Naive thymus-derived CD4-positive, alpha-beta T cell (primary cell): ENCODE measurements around the gene CHST6. TPM values are rescaled to one million over a fixed set of nuclear protein-coding genes. Genes with fewer than 3 reads are reported as not detected.
"Not testable (repeated sequence)": the region's sequence is repeated elsewhere in the genome, so short reads cannot be mapped to it uniquely, and the experiment has no call there.

Experiments
- ATAC-seq: fragments of 150-1000 bp; cut with Tn5 transposase; 2 replicates; pipeline ENCODE4 v1.10.0; 2021; ENCODE audit warnings: mild to moderate bottlenecking, moderate library complexity
- CTCF ChIA-PET: fragments of 350-600 bp; sonication (Branson Sonifier 250); formaldehyde crosslinking; loops from one replicate; lab custom pipeline; 2021; ENCODE audit warnings: antibody characterized with exemption; lab: Charles Lee
- POLR2A ChIA-PET: fragments of 350-600 bp; sonication (Branson Sonifier 250); formaldehyde crosslinking; loops from one replicate; lab custom pipeline; 2021; ENCODE audit warnings: antibody characterized with exemption, inconsistent platforms; lab: Charles Lee
- DNase-seq, 9 donors: peaks; one replicate each; pipeline versions ENCODE4 v3.0.0 to v3.0.0-alpha.2; 2020 to 2022; ENCODE audit warnings: mixed read lengths in 1 of 9
- H3K27ac ChIP-seq: one replicate; pipeline ENCODE4 v1.7.0; 2013; ENCODE audit warnings: mild to moderate bottlenecking, low read depth, low read length, moderate library complexity
- H3K27me3 ChIP-seq, 2 donors: one replicate each; pipeline ENCODE4 v1.7.0; 2013; ENCODE audit warnings: low read length in 2 of 2, mild to moderate bottlenecking in 2 of 2, moderate library complexity in 2 of 2; ENCODE audit not compliant: control insufficient read depth in 2 of 2, insufficient read depth in 2 of 2
- H3K36me3 ChIP-seq, 3 experiments: 1 replicate in 2 of 3; 2 replicates in 1 of 3; pipeline ENCODE4 v1.7.0; 2013; ENCODE audit warnings: low read length in 3 of 3, mild to moderate bottlenecking in 3 of 3, moderate library complexity in 1 of 3; ENCODE audit not compliant: insufficient read depth in 3 of 3, control insufficient read depth in 2 of 3
- H3K4me1 ChIP-seq, 2 donors: one replicate each; pipeline ENCODE4 v1.7.0; 2013; ENCODE audit warnings: low read length in 2 of 2, mild to moderate bottlenecking in 2 of 2, moderate library complexity in 1 of 2; ENCODE audit not compliant: control insufficient read depth in 2 of 2, insufficient read depth in 2 of 2
- H3K4me3 ChIP-seq: 2 replicates; pipeline ENCODE4 v1.7.0; 2013; ENCODE audit warnings: mild to moderate bottlenecking, low read length
- H3K9me3 ChIP-seq, 3 experiments: 1 replicate in 2 of 3; 2 replicates in 1 of 3; pipeline ENCODE4 v1.7.0; 2013; ENCODE audit warnings: low read length in 3 of 3; ENCODE audit not compliant: control insufficient read depth in 2 of 3
- H3K27ac Mint-ChIP-seq, 9 donors: one replicate each; pipeline ENCODE4 v1.8.0; 2020 to 2022; ENCODE audit warnings: mixed read lengths in 9 of 9, mild to moderate bottlenecking in 8 of 9, moderate library complexity in 5 of 9, inconsistent platforms in 2 of 9
- H3K27me3 Mint-ChIP-seq, 5 donors: one replicate each; pipeline ENCODE4 v1.8.0; 2021 to 2022; ENCODE audit warnings: mixed read lengths in 5 of 5, mild to moderate bottlenecking in 1 of 5
- H3K36me3 Mint-ChIP-seq, 5 donors: one replicate each; pipeline ENCODE4 v1.8.0; 2020 to 2022; ENCODE audit warnings: mixed read lengths in 5 of 5, mild to moderate bottlenecking in 3 of 5, inconsistent platforms in 1 of 5
- H3K4me1 Mint-ChIP-seq, 7 donors: one replicate each; pipeline ENCODE4 v1.8.0; 2020 to 2022; ENCODE audit warnings: mixed read lengths in 7 of 7, mild to moderate bottlenecking in 3 of 7, inconsistent platforms in 1 of 7
- H3K4me3 Mint-ChIP-seq, 10 donors: one replicate each; pipeline ENCODE4 v1.8.0; 2020 to 2022; ENCODE audit warnings: mild to moderate bottlenecking in 10 of 10, mixed read lengths in 10 of 10, moderate library complexity in 6 of 10, inconsistent platforms in 2 of 10
- H3K9me3 Mint-ChIP-seq, 11 donors: one replicate each; pipeline ENCODE4 v1.8.0; 2020 to 2022; ENCODE audit warnings: mixed read lengths in 11 of 11, mild to moderate bottlenecking in 4 of 11, inconsistent platforms in 1 of 11, moderate library complexity in 1 of 11
- intact Hi-C, 2 donors: fragments of 100-400 bp; cut with micrococcal nuclease; formaldehyde crosslinking; loops; one replicate each; pipeline ENCODE4 v1.15.1; 2023
- polyA plus RNA-seq, 2 donors: library from polyadenylated mRNA; unstranded; fragments of 300-500 nt; fragmentation: Illumina TruSeq; gene quantifications; one replicate each; pipeline ENCODE4 v1.2.3, GENCODE V29; 2021
- total RNA-seq, 6 experiments: library from RNA in 5 of 6; stranded (reverse) in 5 of 6; gene quantifications; 1 replicate in 5 of 6; 2 replicates in 1 of 6; pipeline ENCODE4 v1.2.3 and lab custom pipeline; 2021 to 2026

Gene CHST6
- total and polyA plus RNA-seq, 7 experiments from 2014 or later = 0.05 to 0.14 (median 0.11) TPM; not detected in 4

GRCh38 chr16:75506107-75506506 lies 10.9 kb upstream of the CHST6 start:
- CTCF ChIA-PET = no interaction called here
- H3K36me3 ChIP-seq = no peaks in the 10 kb centered on the region
- intact Hi-C loops = no loop called here
- Mint-ChIP-seq H3K9me3 (no peaks in the 10 kb centered on the region), H3K4me3 (no peak overlapping the region), H3K27me3 (peaks cover 5 to 27% (median 11%) of the 10 kb centered on the region in 5 donors), H3K4me1 (no peaks in the 10 kb centered on the region), H3K36me3 (no peaks in the 10 kb centered on the region), H3K27ac (no peak overlapping the region)
- no peaks in the 10 kb centered on the region for H3K4me1 ChIP-seq
- DNase-seq (no peak), ATAC-seq (no peak)
- no peak overlapping the region for H3K27ac ChIP-seq
- POLR2A ChIA-PET = no interaction called here
- H3K9me3 ChIP-seq = no peaks in the 10 kb centered on the region
- no peak overlapping the region for H3K4me3 ChIP-seq
- H3K27me3 ChIP-seq = no peaks in the 10 kb centered on the region

DNA sequence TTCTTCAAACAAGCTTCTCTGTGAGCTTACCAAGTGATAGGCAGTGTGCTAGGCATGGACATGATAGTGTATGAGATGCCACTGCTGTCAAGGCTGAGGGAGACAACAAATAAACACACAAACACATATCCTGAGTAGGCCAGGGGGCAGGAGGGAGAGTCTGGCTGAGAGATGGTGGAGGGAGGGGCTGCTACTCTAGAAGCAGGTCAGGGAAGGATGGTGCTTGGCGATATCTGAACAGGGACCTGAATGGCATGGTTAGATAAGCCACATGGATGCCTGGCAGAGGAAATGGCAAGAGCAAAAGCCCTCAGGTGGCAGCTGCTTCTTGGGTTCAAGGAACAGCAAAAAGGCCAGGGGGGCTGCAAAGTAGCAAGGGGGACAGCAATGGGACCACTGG lies 8.6 kb upstream of the CHST6 start:
- POLR2A ChIA-PET = interaction anchor here (2.0 kb wide), 1 partner anchor 13 kb away, joined by 5 read pairs; no protein-coding TSS in a partner anchor
- H3K36me3 ChIP-seq = no peaks in the 10 kb centered on the region
- no peaks in the 10 kb centered on the region for H3K27me3 ChIP-seq
- no peak overlapping the region for H3K4me3 Mint-ChIP-seq
- CTCF ChIA-PET = no interaction called here
- H3K36me3 Mint-ChIP-seq = no peaks in the 10 kb centered on the region
- ATAC-seq = no peak
- H3K4me1 ChIP-seq = no peaks in the 10 kb centered on the region
- H3K4me3 ChIP-seq = no peak overlapping the region
- intact Hi-C loops = no loop called here
- no peak overlapping the region for H3K27ac ChIP-seq
- H3K9me3 Mint-ChIP-seq = no peaks in the 10 kb centered on the region
- peaks cover 5 to 32% (median 11%) of the 10 kb centered on the region in 5 donors for H3K27me3 Mint-ChIP-seq
- no peaks in the 10 kb centered on the region for H3K9me3 ChIP-seq
- DNase-seq = no peak
- no peaks in the 10 kb centered on the region for H3K4me1 Mint-ChIP-seq
- H3K27ac Mint-ChIP-seq = no peak overlapping the region

DNA sequence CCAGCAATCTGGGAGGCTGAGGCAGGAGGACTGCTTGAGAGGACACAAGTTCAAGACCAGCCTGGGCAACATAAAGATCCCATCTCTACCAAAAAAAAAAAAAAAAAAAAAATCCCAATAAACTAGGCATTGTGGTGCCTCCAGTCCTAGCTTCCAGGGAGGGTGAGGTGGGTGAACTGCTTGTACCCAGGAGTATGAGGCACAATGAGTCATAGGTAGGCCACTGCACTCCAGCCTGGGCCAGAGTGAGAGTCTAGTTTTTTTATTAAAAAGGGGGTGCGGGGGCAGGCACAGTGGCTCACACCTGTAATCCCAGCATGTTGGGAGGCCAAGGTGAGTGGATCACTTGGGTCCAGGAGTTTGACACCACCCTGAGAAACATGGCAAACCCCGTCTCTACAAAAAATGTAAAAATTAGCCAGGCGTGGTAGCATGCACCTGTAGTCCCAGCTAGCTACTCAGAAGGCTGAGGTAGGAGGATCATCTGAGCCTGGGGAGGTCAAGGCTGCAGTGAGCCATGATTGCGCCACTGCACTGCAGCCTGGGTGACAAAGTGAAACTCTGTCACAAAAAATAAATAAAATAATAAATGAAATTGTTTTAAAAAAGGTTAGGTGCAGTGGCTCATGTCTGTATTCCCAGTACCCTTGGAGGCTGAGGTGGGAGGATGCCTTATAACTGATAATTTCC lies 7.8 kb upstream of the CHST6 start:
- H3K27me3 Mint-ChIP-seq = peaks cover 4 to 25% (median 11%) of the 10 kb centered on the region in 5 donors
- H3K27ac Mint-ChIP-seq = no peak overlapping the region
- no peak overlapping the region for H3K4me3 ChIP-seq
- no peaks in the 10 kb centered on the region for H3K27me3 ChIP-seq
- intact Hi-C loops = no loop called here
- CTCF ChIA-PET = no interaction called here
- ATAC-seq (no peak), DNase-seq (no peak)
- H3K4me1 Mint-ChIP-seq = no peaks in the 10 kb centered on the region
- H3K9me3 Mint-ChIP-seq = no peaks in the 10 kb centered on the region
- no peaks in the 10 kb centered on the region for H3K4me1 ChIP-seq
- POLR2A ChIA-PET = interaction anchor here (0.8 to 2.0 kb wide), 2 partner anchors 14 to 1811 kb away, joined by 3 to 5 read pairs; no protein-coding TSS in a partner anchor
- H3K9me3 ChIP-seq = no peaks in the 10 kb centered on the region
- no peak overlapping the region for H3K27ac ChIP-seq
- no peak overlapping the region for H3K4me3 Mint-ChIP-seq
- H3K36me3 Mint-ChIP-seq = no peaks in the 10 kb centered on the region
- no peaks in the 10 kb centered on the region for H3K36me3 ChIP-seq

GRCh38 chr16:75501820-75502219 lies 6.6 kb upstream of the CHST6 start:
- POLR2A ChIA-PET, ATAC-seq, H3K36me3 Mint-ChIP-seq, H3K4me3 ChIP-seq, H3K4me3 Mint-ChIP-seq, H3K27me3 ChIP-seq, intact Hi-C loops, H3K36me3 ChIP-seq, H3K27ac Mint-ChIP-seq, H3K4me1 ChIP-seq, H3K4me1 Mint-ChIP-seq, H3K27ac ChIP-seq, DNase-seq, H3K9me3 Mint-ChIP-seq, H3K9me3 ChIP-seq, CTCF ChIA-PET: not testable (repeated sequence)
- H3K27me3 Mint-ChIP-seq = peaks cover 5 to 30% (median 14%) of the 10 kb centered on the region in 5 donors

GRCh38 chr16:75501359-75501758 lies 6.1 kb upstream of the CHST6 start:
- Mint-ChIP-seq H3K36me3 (no peaks in the 10 kb centered on the region), H3K9me3 (no peaks in the 10 kb centered on the region), H3K4me1 (no peaks in the 10 kb centered on the region), H3K4me3 (no peak overlapping the region), H3K27me3 (peaks cover 5 to 29% (median 12%) of the 10 kb centered on the region in 5 donors), H3K27ac (no peak overlapping the region)
- Histone ChIP-seq H3K9me3 (no peaks in the 10 kb centered on the region), H3K4me3 (no peak overlapping the region), H3K27ac (no peak overlapping the region), H3K27me3 (no peaks in the 10 kb centered on the region), H3K4me1 (no peaks in the 10 kb centered on the region), H3K36me3 (no peaks in the 10 kb centered on the region)
- CTCF ChIA-PET = no interaction called here
- intact Hi-C loops = no loop called here
- DNase-seq (no peak), ATAC-seq (no peak)
- POLR2A ChIA-PET = no interaction called here

- H3K27me3 ChIP-seq, ATAC-seq, DNase-seq, intact Hi-C loops, CTCF ChIA-PET, H3K36me3 Mint-ChIP-seq, H3K4me1 Mint-ChIP-seq, H3K9me3 ChIP-seq, H3K27ac Mint-ChIP-seq, POLR2A ChIA-PET, H3K4me3 Mint-ChIP-seq, H3K27ac ChIP-seq, H3K36me3 ChIP-seq, H3K4me1 ChIP-seq, H3K9me3 Mint-ChIP-seq, H3K4me3 ChIP-seq: not testable (repeated sequence)
- peaks cover 9 to 37% (median 19%) of the 10 kb centered on the region in 5 donors for H3K27me3 Mint-ChIP-seq
Observed at GRCh38 chr16:75498605-75499322, 3.5 kb upstream of the CHST6 start.
